HL-60 (cell line): ENCODE measurements around the gene RUFY4.

ENCODE experiments used
- DNase-seq, 2 experiments: peaks; one replicate each; pipeline ENCODE4 v3.0.0-alpha.2; 2010 to 2020; ENCODE audit warnings: low read depth in 1 of 2, low spot score in 1 of 2
- H3K27ac ChIP-seq: fragments of 250-450 bp; sonication (Bioruptor Pico); replicated peaks from 2 replicates; pipeline ENCODE4 v1.5.1; 2020; ENCODE audit warnings: mild to moderate bottlenecking, moderate library complexity
- H3K27me3 ChIP-seq: fragments of 250-450 bp; sonication (Bioruptor Pico); 2 replicates; pipeline ENCODE4 v1.5.1; 2021; ENCODE audit warnings: mild to moderate bottlenecking, moderate library complexity; ENCODE audit not compliant: insufficient read depth, poor library complexity, severe bottlenecking
- H3K4me3 ChIP-seq: replicated peaks from 2 replicates; pipeline ENCODE4 v1.5.1; 2011; ENCODE audit warnings: mild to moderate bottlenecking, control low read depth, low read length; ENCODE audit not compliant: insufficient read depth
- CTCF ChIP-seq: IDR thresholded peaks from one replicate; pipeline ENCODE4 v1.5.1; 2011; ENCODE audit warnings: low read length, control low read depth, inconsistent platforms; ENCODE audit not compliant: insufficient read depth
- GABPA ChIP-seq: IDR thresholded peaks from 2 replicates; pipeline ENCODE4 v1.6.1; 2012; ENCODE audit warnings: low read depth
- POLR2AphosphoS5 ChIP-seq: IDR thresholded peaks from 2 replicates; pipeline ENCODE4 v1.6.1; 2012; ENCODE audit warnings: low read depth
- REST ChIP-seq: IDR thresholded peaks from 2 replicates; pipeline ENCODE4 v1.6.1; 2012; ENCODE audit warnings: low read depth; ENCODE audit not compliant: insufficient replicate concordance
- SPI1 ChIP-seq: IDR thresholded peaks from 2 replicates; pipeline ENCODE4 v1.6.1; 2012; ENCODE audit warnings: low read depth, mild to moderate bottlenecking, borderline replicate concordance

RUFY4 gene

GRCh38 chr2:218067523-218067922 is 1.5 kb upstream of the RUFY4 start:
- no peak for DNase-seq
- Histone ChIP-seq H3K4me3 (no peak overlapping the region), H3K27ac (no peak overlapping the region), H3K27me3 (no peaks in the 10 kb centered on the region)
- no peak for TF ChIP-seq REST
- no peak for TF ChIP-seq SPI1
- TF ChIP-seq GABPA, result no peak
- no peak for TF ChIP-seq POLR2AphosphoS5
- TF ChIP-seq CTCF, result no peak

- no peaks in the 10 kb centered on the region for H3K27me3 ChIP-seq
- no peak overlapping the region for H3K4me3 ChIP-seq
- H3K27ac ChIP-seq, result no peak overlapping the region
- TF ChIP-seq CTCF (no peak), POLR2AphosphoS5 (no peak), REST (no peak), SPI1 (no peak), GABPA (no peak)
- DNase-seq, result no peak
Measured at GRCh38 chr2:218069606-218070300, 700 bp downstream of the RUFY4 start.

GRCh38 chr2:218070587-218070986 is 1.5 kb downstream of the RUFY4 start:
- Histone ChIP-seq H3K4me3 (no peak overlapping the region), H3K27me3 (no peaks in the 10 kb centered on the region), H3K27ac (no peak overlapping the region)
- TF ChIP-seq CTCF, result no peak
- no peak for TF ChIP-seq SPI1
- no peak for TF ChIP-seq GABPA
- no peak for TF ChIP-seq POLR2AphosphoS5
- TF ChIP-seq REST, result no peak
- DNase-seq, result no peak
